Measurements from ENCODE around the gene RAB35.

GRCh38 chr12:120091371-120092090, 25.0 kb downstream of the RAB35 start:
- TF ChIP-seq CTCF (conservative IDR thresholded peaks at IDR 0.05; ENCODE audit: low read depth, low read length) (no peak), EZH2 (IDR thresholded peaks at IDR 0.05; ENCODE audit: borderline replicate concordance, low read depth, low read length, poor library complexity, severe bottlenecking) (no peak)

Measured in A673 (cell line).